ENCODE measurements around the gene CKMT1B.
"Not testable (repeated sequence)": the region's sequence is repeated elsewhere in the genome, so short reads cannot be mapped to it uniquely, and the experiment has no call there.

GRCh38 chr15:43600200-43600599, 6.4 kb downstream of the CKMT1B start:
- not testable (repeated sequence) for TF ChIP-seq CTCF (conservative IDR thresholded peaks at IDR 0.05); EZH2 (IDR thresholded peaks at IDR 0.05; ENCODE audit: low read depth)

Data from PC-9 (cell line).